CD14-positive monocyte (primary cell): ENCODE results near the gene POT1. TPM values are rescaled to one million over a fixed set of nuclear protein-coding genes. Genes with fewer than 3 reads are reported as not detected.

Experiments
- DNase-seq, 3 donors: peaks; one replicate each; pipeline ENCODE4 v3.0.0-alpha.2; 2011 to 2022
- H2AFZ ChIP-seq: 2 replicates; pipeline ENCODE4 v1.6.0; 2012; ENCODE audit warnings: mild to moderate bottlenecking, low read depth, low read length, inconsistent platforms; ENCODE audit not compliant: insufficient read depth, poor library complexity, severe bottlenecking
- H3K27ac ChIP-seq, 2 donors: 1 replicate in 1 of 2; 2 replicates in 1 of 2; pipeline ENCODE4 v1.5.1; 2012 to 2013; ENCODE audit warnings: low read length in 2 of 2, control low read depth in 1 of 2, inconsistent platforms in 1 of 2, low read depth in 1 of 2, mild to moderate bottlenecking in 1 of 2
- H3K27me3 ChIP-seq, 2 donors: one replicate each; pipeline versions ENCODE4 v1.6.0 to v1.6.1; 2011 to 2013; ENCODE audit warnings: low read length in 2 of 2; ENCODE audit not compliant: control insufficient read depth in 2 of 2, insufficient read depth in 2 of 2
- H3K36me3 ChIP-seq, 2 donors: replicated peaks in 1 of 2; 1 replicate in 1 of 2; 2 replicates in 1 of 2; pipeline versions ENCODE4 v1.5.1 to v1.6.1; 2012 to 2013; ENCODE audit warnings: low read length in 2 of 2, control low read depth in 1 of 2, inconsistent platforms in 1 of 2, mild to moderate bottlenecking in 1 of 2; ENCODE audit not compliant: insufficient read depth in 2 of 2, control insufficient read depth in 1 of 2
- H3K4me1 ChIP-seq, 2 donors: 1 replicate in 1 of 2; 2 replicates in 1 of 2; pipeline versions ENCODE4 v1.5.1 to v1.6.1; 2012 to 2013; ENCODE audit warnings: low read length in 2 of 2, control low read depth in 1 of 2, inconsistent platforms in 1 of 2, mild to moderate bottlenecking in 1 of 2, moderate library complexity in 1 of 2; ENCODE audit not compliant: insufficient read depth in 2 of 2, control insufficient read depth in 1 of 2
- H3K4me2 ChIP-seq: replicated peaks from 2 replicates; pipeline ENCODE3; 2012; ENCODE audit warnings: low read length, moderate library complexity, mild to moderate bottlenecking; ENCODE audit not compliant: poor library complexity, severe bottlenecking; ENCODE audit errors: extremely low read depth
- H3K4me3 ChIP-seq, 3 experiments: fragments of 200-600 bp in 1 of 3; sonication (generic) in 1 of 3; replicated peaks in 1 of 3; 1 replicate in 2 of 3; 2 replicates in 1 of 3; pipeline ENCODE4 v1.5.1; 2011 to 2013; ENCODE audit warnings: low read length in 3 of 3, mild to moderate bottlenecking in 3 of 3, control low read depth in 2 of 3, low read depth in 2 of 3, inconsistent platforms in 1 of 3, moderate library complexity in 1 of 3
- H3K79me2 ChIP-seq: 2 replicates; pipeline ENCODE4 v1.6.0; 2012; ENCODE audit warnings: mild to moderate bottlenecking, control low read depth, inconsistent platforms, low read length, moderate library complexity; ENCODE audit not compliant: insufficient read depth
- H3K9ac ChIP-seq: 2 replicates; pipeline ENCODE4 v1.6.0; 2017; ENCODE audit warnings: low read length, mild to moderate bottlenecking; ENCODE audit not compliant: insufficient read depth, poor library complexity, severe bottlenecking
- H3K9me3 ChIP-seq, 2 donors: replicated peaks in 1 of 2; 1 replicate in 1 of 2; 2 replicates in 1 of 2; pipeline versions ENCODE4 v1.5.1 to v1.6.1; 2012 to 2013; ENCODE audit warnings: low read length in 2 of 2, control low read depth in 1 of 2; ENCODE audit not compliant: control insufficient read depth in 1 of 2, insufficient read depth in 1 of 2
- H4K20me1 ChIP-seq: 2 replicates; pipeline ENCODE4 v1.6.0; 2012; ENCODE audit warnings: mild to moderate bottlenecking, low read length, control low read depth, moderate library complexity; ENCODE audit not compliant: insufficient read depth
- H3K27ac Mint-ChIP-seq, 7 donors: one replicate each; pipeline ENCODE4 v1.8.0; 2020; ENCODE audit warnings: mild to moderate bottlenecking in 7 of 7, mixed read lengths in 7 of 7, moderate library complexity in 6 of 7, inconsistent platforms in 2 of 7
- H3K27me3 Mint-ChIP-seq, 3 donors: one replicate each; pipeline ENCODE4 v1.8.0; 2021 to 2022; ENCODE audit warnings: low read depth in 3 of 3, mild to moderate bottlenecking in 3 of 3, mixed read lengths in 3 of 3, moderate library complexity in 3 of 3, inconsistent platforms in 1 of 3
- H3K36me3 Mint-ChIP-seq, 2 donors: one replicate each; pipeline ENCODE4 v1.8.0; 2020; ENCODE audit warnings: mixed read lengths in 2 of 2, inconsistent platforms in 1 of 2, mild to moderate bottlenecking in 1 of 2
- H3K4me1 Mint-ChIP-seq: one replicate; pipeline ENCODE4 v1.8.0; 2020; ENCODE audit warnings: mild to moderate bottlenecking, mixed read lengths
- H3K4me3 Mint-ChIP-seq, 2 donors: one replicate each; pipeline ENCODE4 v1.8.0; 2020; ENCODE audit warnings: mild to moderate bottlenecking in 2 of 2, mixed read lengths in 2 of 2, moderate library complexity in 1 of 2
- H3K9me3 Mint-ChIP-seq, 7 donors: one replicate each; pipeline ENCODE4 v1.8.0; 2020 to 2022; ENCODE audit warnings: mixed read lengths in 7 of 7, mild to moderate bottlenecking in 6 of 7, moderate library complexity in 6 of 7, inconsistent platforms in 2 of 7
- CTCF ChIP-seq: fragments of 200-600 bp; IDR thresholded peaks from one replicate; pipeline ENCODE4 v1.8.0; 2022; ENCODE audit warnings: antibody characterized with exemption, mild to moderate bottlenecking
- WGBS: methylation state at CpG from one replicate; pipeline ENCODE4 v1.1.5; 2013; ENCODE audit warnings: missing lambda C conversion rate; ENCODE audit not compliant: insufficient coverage; 5-methylcytosine and 5-hydroxymethylcytosine counted together
- intact Hi-C, 2 donors: fragments of 100-400 bp; cut with micrococcal nuclease; formaldehyde crosslinking; loops; one replicate each; pipeline versions ENCODE4 v1.15.0 to v1.15.1; 2023
- polyA plus RNA-seq, 3 donors: library from polyadenylated mRNA; depleted of rRNA in 1 of 3; unstranded in 2 of 3; stranded (reverse) in 1 of 3; fragments of 300-500 nt in 2 of 3; fragments of >200 nt in 1 of 3; fragmentation: Illumina TruSeq in 2 of 3; gene quantifications; 1 replicate in 2 of 3; 2 replicates in 1 of 3; pipeline ENCODE4 v1.2.3, GENCODE V29; 2012 to 2021

POT1 gene
- polyA plus RNA-seq, 3 donors, result 6.7 to 12.2 (median 10.4) TPM

GRCh38 chr7:124956160-124956559, 26.5 kb upstream of the POT1 start:
- Mint-ChIP-seq H3K9me3 (peaks cover 2 to 16% (median 5%) of the 10 kb centered on the region in 7 donors), H3K4me1 (no peaks in the 10 kb centered on the region), H3K36me3 (no peaks in the 10 kb centered on the region), H3K27me3 (peaks cover 0 to 1% (median 0%) of the 10 kb centered on the region in 3 donors), H3K4me3 (no peak overlapping the region), H3K27ac (no peak overlapping the region)
- Histone ChIP-seq H3K4me2 (no peak overlapping the region), H3K4me3 (no peak overlapping the region), H3K4me1 (no peaks in the 10 kb centered on the region), H3K27ac (no peak overlapping the region), H3K9ac (no peak overlapping the region), H3K36me3 (no peaks in the 10 kb centered on the region), H3K27me3 (no peaks in the 10 kb centered on the region), H2AFZ (no peak overlapping the region), H3K9me3 (peaks cover 0 to 11% of the 10 kb centered on the region in 2 donors), H3K79me2 (no peaks in the 10 kb centered on the region), H4K20me1 (no peaks in the 10 kb centered on the region)
- no CpG with 5 or more reads among the region's 1 CpG for WGBS
- TF ChIP-seq CTCF, result no peak
- DNase-seq, result no peak
- intact Hi-C loops, result no loop called here

- Mint-ChIP-seq H3K27ac (no peak overlapping the region), H3K4me3 (no peak overlapping the region), H3K4me1 (no peaks in the 10 kb centered on the region), H3K27me3 (peaks cover 0 to 1% (median 0%) of the 10 kb centered on the region in 3 donors), H3K9me3 (peaks cover 0 to 15% (median 4%) of the 10 kb centered on the region in 7 donors), H3K36me3 (no peaks in the 10 kb centered on the region)
- Histone ChIP-seq H3K4me3 (no peak overlapping the region), H3K79me2 (no peaks in the 10 kb centered on the region), H3K9ac (no peak overlapping the region), H3K27me3 (no peaks in the 10 kb centered on the region), H3K4me1 (no peaks in the 10 kb centered on the region), H3K4me2 (no peak overlapping the region), H3K36me3 (no peaks in the 10 kb centered on the region), H3K9me3 (peaks cover 0 to 11% of the 10 kb centered on the region in 2 donors), H2AFZ (no peak overlapping the region), H3K27ac (no peak overlapping the region), H4K20me1 (no peaks in the 10 kb centered on the region)
- TF ChIP-seq CTCF, result no peak
- intact Hi-C loops, result no loop called here
- no peak for DNase-seq
These were observed 25.2 kb upstream of the POT1 start for GRCh38 chr7:124954790-124955189.
